ENCODE data around the gene MARCKS. TPM values are rescaled to one million over a fixed set of nuclear protein-coding genes. Genes with fewer than 3 reads are reported as not detected.

The MARCKS gene
- polyA plus RNA-seq, 1 experiment: 47.0 TPM

- Histone ChIP-seq H3K27me3 (ENCODE audit: control insufficient read depth, insufficient read depth, low read length) (no peaks in the 10 kb centered on the region), H3K36me3 (ENCODE audit: control insufficient read depth, insufficient read depth, low read length) (no peaks in the 10 kb centered on the region), H3K4me3 (ENCODE audit: low read depth, low read length) (no peak overlapping the region)
- no peak for TF ChIP-seq CTCF (IDR thresholded peaks at IDR 0.05; ENCODE audit: insufficient read depth, low read depth, low read length)
- no peak for DNase-seq (ENCODE audit: low read depth)
- POLR2A ChIA-PET: no interaction called here
- CTCF ChIA-PET: no interaction called here
These were observed 20.0 kb upstream of the MARCKS start for GRCh38 chr6:113837170-113837569.

- no peaks in the 10 kb centered on the region for H3K27me3 ChIP-seq (ENCODE audit: control insufficient read depth, insufficient read depth, low read length)
- no peak for DNase-seq (ENCODE audit: low read depth)
- CTCF ChIA-PET: no interaction called here
These were observed 15.0 kb upstream of the MARCKS start for GRCh38 chr6:113842165-113842564.

GRCh38 chr6:113843500-113844073 is 13.6 kb upstream of the MARCKS start:
- H3K36me3 ChIP-seq (ENCODE audit: control insufficient read depth, insufficient read depth, low read length): no peaks in the 10 kb centered on the region
- no peak for TF ChIP-seq CTCF (IDR thresholded peaks at IDR 0.05; ENCODE audit: insufficient read depth, low read depth, low read length)
- ChIA-PET CTCF (interaction anchor here (0.6 to 1.5 kb wide), 4 partner anchors 9 to 20 kb away, joined by 3 to 5 read pairs (median 4); no protein-coding TSS in a partner anchor), POLR2A (no interaction called here)
- no peak overlapping the region for H3K4me3 ChIP-seq (ENCODE audit: low read depth, low read length)
- no peaks in the 10 kb centered on the region for H3K27me3 ChIP-seq (ENCODE audit: control insufficient read depth, insufficient read depth, low read length)
- DNase-seq (ENCODE audit: low read depth): no peak

More at GRCh38 chr6:113842165-113842564, 15.0 kb upstream of the MARCKS start:
- POLR2A ChIA-PET: no interaction called here
- TF ChIP-seq CTCF (IDR thresholded peaks at IDR 0.05; ENCODE audit: insufficient read depth, low read depth, low read length): no peak
- H3K4me3 ChIP-seq (ENCODE audit: low read depth, low read length): no peak overlapping the region
- H3K36me3 ChIP-seq (ENCODE audit: control insufficient read depth, insufficient read depth, low read length): no peaks in the 10 kb centered on the region

- no peak overlapping the region for H3K4me3 ChIP-seq (ENCODE audit: low read depth, low read length)
- ChIA-PET POLR2A (no interaction called here), CTCF (no interaction called here)
- DNase-seq (ENCODE audit: low read depth): no peak
- TF ChIP-seq CTCF (IDR thresholded peaks at IDR 0.05; ENCODE audit: insufficient read depth, low read depth, low read length): no peak
- H3K36me3 ChIP-seq (ENCODE audit: control insufficient read depth, insufficient read depth, low read length): no peaks in the 10 kb centered on the region
- no peaks in the 10 kb centered on the region for H3K27me3 ChIP-seq (ENCODE audit: control insufficient read depth, insufficient read depth, low read length)
These were observed 10.6 kb upstream of the MARCKS start for GRCh38 chr6:113846577-113846976.

GRCh38 chr6:113847447-113847846 is 9.7 kb upstream of the MARCKS start:
- Histone ChIP-seq H3K27me3 (ENCODE audit: control insufficient read depth, insufficient read depth, low read length) (no peaks in the 10 kb centered on the region), H3K36me3 (ENCODE audit: control insufficient read depth, insufficient read depth, low read length) (no peaks in the 10 kb centered on the region), H3K4me3 (ENCODE audit: low read depth, low read length) (no peak overlapping the region)
- POLR2A ChIA-PET: no interaction called here
- CTCF ChIA-PET: no interaction called here
- DNase-seq (ENCODE audit: low read depth): no peak
- TF ChIP-seq CTCF (IDR thresholded peaks at IDR 0.05; ENCODE audit: insufficient read depth, low read depth, low read length): no peak

Measured in BJ (cell line).